HepG2 (cell line): ENCODE results near the gene NXT1. TPM values are rescaled to one million over a fixed set of nuclear protein-coding genes. Genes with fewer than 3 reads are reported as not detected.
A peak's percentile ranks its signal among the peaks of the same experiment; 100 is the strongest.

ENCODE experiments used
- ADNP ChIP-seq: sonication (generic); formaldehyde crosslinking; IDR thresholded peaks from 2 replicates; pipeline ENCODE4 v1.4.0; 2020; ENCODE audit warnings: missing genetic modification reagents
- ARNT2 ChIP-seq: sonication (generic); formaldehyde crosslinking; IDR thresholded peaks from 2 replicates; pipeline ENCODE4 v1.8.0; 2022; ENCODE audit warnings: mild to moderate bottlenecking, low read depth, missing genetic modification reagents, moderate library complexity
- HOXA5 ChIP-seq: sonication (generic); formaldehyde crosslinking; IDR thresholded peaks from 2 replicates; pipeline ENCODE4 v1.4.0; 2020; ENCODE audit warnings: missing genetic modification reagents
- IRX3 ChIP-seq: sonication (generic); formaldehyde crosslinking; IDR thresholded peaks from 2 replicates; pipeline ENCODE4 v1.8.1; 2023; ENCODE audit warnings: mild to moderate bottlenecking, low read depth, missing genetic modification reagents, borderline replicate concordance
- NFE2L2 ChIP-seq: fragments of 150-350 bp; IDR thresholded peaks from 2 replicates; pipeline ENCODE4 v1.6.1; 2014; ENCODE audit warnings: low read length
- NR2C2 ChIP-seq: sonication (generic); formaldehyde crosslinking; IDR thresholded peaks from 2 replicates; pipeline ENCODE4 v1.4.0; 2020; ENCODE audit warnings: missing genetic modification reagents, mild to moderate bottlenecking, moderate library complexity, borderline replicate concordance
- PCBP1 ChIP-seq: fragments of 200-400 bp; formaldehyde crosslinking; IDR thresholded peaks from 2 replicates; pipeline ENCODE4 v1.6.1; 2017; ENCODE audit warnings: mild to moderate bottlenecking, low read depth, low read length, borderline replicate concordance
- POLR2AphosphoS5 ChIP-seq: IDR thresholded peaks from 2 replicates; pipeline ENCODE4 v1.6.1; 2012; ENCODE audit warnings: low read depth, low read length
- PRPF4 ChIP-seq: fragments of 200-400 bp; formaldehyde crosslinking; IDR thresholded peaks from 2 replicates; pipeline ENCODE4 v1.6.1; 2016; ENCODE audit warnings: low read length, low read depth; ENCODE audit not compliant: poor library complexity, severe bottlenecking
- RARG ChIP-seq: sonication (generic); formaldehyde crosslinking; IDR thresholded peaks from 2 replicates; pipeline ENCODE4 v1.4.0; 2020; ENCODE audit warnings: low read depth, mild to moderate bottlenecking, missing genetic modification reagents
- SOX5 ChIP-seq: IDR thresholded peaks from 2 replicates; pipeline ENCODE4 v1.6.1; 2016; ENCODE audit warnings: borderline replicate concordance
- TBP ChIP-seq: sonication (generic); formaldehyde crosslinking; IDR thresholded peaks from 2 replicates; pipeline ENCODE4 v1.5.0; 2020; ENCODE audit warnings: missing genetic modification reagents
- TMF1 ChIP-seq: sonication (generic); formaldehyde crosslinking; IDR thresholded peaks from 2 replicates; pipeline ENCODE4 v1.8.1; 2022; ENCODE audit warnings: low read depth, missing genetic modification reagents
- XBP1 ChIP-seq: sonication (generic); formaldehyde crosslinking; IDR thresholded peaks from 2 replicates; pipeline ENCODE4 v1.5.0; 2020; ENCODE audit warnings: missing genetic modification reagents
- ZBTB20 ChIP-seq: sonication (generic); formaldehyde crosslinking; IDR thresholded peaks from 2 replicates; pipeline ENCODE4 v1.8.1; 2023; ENCODE audit warnings: missing genetic modification reagents, low read depth, mild to moderate bottlenecking, borderline replicate concordance
- ZBTB42 ChIP-seq: sonication (generic); formaldehyde crosslinking; IDR thresholded peaks from 2 replicates; pipeline ENCODE4 v1.5.0; 2020; ENCODE audit warnings: mild to moderate bottlenecking, missing genetic modification reagents
- ZNF337 ChIP-seq: sonication (generic); formaldehyde crosslinking; IDR thresholded peaks from 2 replicates; pipeline ENCODE4 v1.5.1; 2020; ENCODE audit warnings: missing genetic modification reagents, low read depth, mild to moderate bottlenecking, borderline replicate concordance
- ZNF34 ChIP-seq: sonication (generic); formaldehyde crosslinking; IDR thresholded peaks from 2 replicates; pipeline ENCODE4 v1.4.0; 2020; ENCODE audit warnings: mild to moderate bottlenecking, missing genetic modification reagents, borderline replicate concordance
- ZNF354B ChIP-seq: sonication (generic); formaldehyde crosslinking; IDR thresholded peaks from 2 replicates; pipeline ENCODE4 v1.8.0; 2022; ENCODE audit warnings: mild to moderate bottlenecking, missing genetic modification reagents
- ZNF446 ChIP-seq: sonication (generic); formaldehyde crosslinking; IDR thresholded peaks from 2 replicates; pipeline ENCODE4 v1.5.0; 2020; ENCODE audit warnings: mild to moderate bottlenecking, missing genetic modification reagents
- ZNF563 ChIP-seq: sonication (generic); formaldehyde crosslinking; IDR thresholded peaks from 2 replicates; pipeline ENCODE4 v1.8.0; 2022; ENCODE audit warnings: mild to moderate bottlenecking, moderate library complexity, missing genetic modification reagents
- polyA plus RNA-seq, 8 experiments: library from polyadenylated mRNA; depleted of rRNA in 3 of 8; stranded (reverse) in 7 of 8; unstranded in 1 of 8; fragments of >200 nt; fragmentation: Illumina TruSeq in 4 of 8; extraction: Trizol in 4 of 8; gene quantifications; 2 replicates each; pipeline versions ENCODE4 v1.2.1 to v1.2.3, GENCODE V29; 2011 to 2016; ENCODE audit warnings: low read depth in 4 of 8, missing spikeins in 1 of 8, mixed read lengths in 1 of 8; ENCODE audit not compliant: insufficient read depth in 1 of 8
- total RNA-seq, 5 experiments: library from RNA; depleted of rRNA; stranded (reverse); fragments of >200 nt; fragmentation: Illumina TruSeq; extraction: Trizol; gene quantifications; 2 replicates each; pipeline ENCODE4 v1.2.3, GENCODE V29; 2016; ENCODE audit warnings: low read depth in 1 of 5
- TF ChIP-seq, protein P1 (sequence below): sonication (generic); formaldehyde crosslinking; IDR thresholded peaks from 2 replicates; pipeline ENCODE4 v1.4.0; 2020; ENCODE audit warnings: low read depth, mild to moderate bottlenecking, missing genetic modification reagents
- TF ChIP-seq, protein P2 (sequence below): sonication (generic); formaldehyde crosslinking; IDR thresholded peaks from 2 replicates; pipeline ENCODE4 v1.4.0; 2020; ENCODE audit warnings: missing genetic modification reagents, borderline replicate concordance
- TF ChIP-seq, protein P3 (sequence below): sonication (generic); formaldehyde crosslinking; IDR thresholded peaks from 2 replicates; pipeline ENCODE4 v1.5.0; 2020; ENCODE audit warnings: mild to moderate bottlenecking, missing genetic modification reagents

The NXT1 gene
- total and polyA plus RNA-seq, 2 of the 13 experiments (the other 11 are each of a cell fraction or from before 2014, with no cell fraction given), result 35.6 to 65.9 TPM

DNA sequence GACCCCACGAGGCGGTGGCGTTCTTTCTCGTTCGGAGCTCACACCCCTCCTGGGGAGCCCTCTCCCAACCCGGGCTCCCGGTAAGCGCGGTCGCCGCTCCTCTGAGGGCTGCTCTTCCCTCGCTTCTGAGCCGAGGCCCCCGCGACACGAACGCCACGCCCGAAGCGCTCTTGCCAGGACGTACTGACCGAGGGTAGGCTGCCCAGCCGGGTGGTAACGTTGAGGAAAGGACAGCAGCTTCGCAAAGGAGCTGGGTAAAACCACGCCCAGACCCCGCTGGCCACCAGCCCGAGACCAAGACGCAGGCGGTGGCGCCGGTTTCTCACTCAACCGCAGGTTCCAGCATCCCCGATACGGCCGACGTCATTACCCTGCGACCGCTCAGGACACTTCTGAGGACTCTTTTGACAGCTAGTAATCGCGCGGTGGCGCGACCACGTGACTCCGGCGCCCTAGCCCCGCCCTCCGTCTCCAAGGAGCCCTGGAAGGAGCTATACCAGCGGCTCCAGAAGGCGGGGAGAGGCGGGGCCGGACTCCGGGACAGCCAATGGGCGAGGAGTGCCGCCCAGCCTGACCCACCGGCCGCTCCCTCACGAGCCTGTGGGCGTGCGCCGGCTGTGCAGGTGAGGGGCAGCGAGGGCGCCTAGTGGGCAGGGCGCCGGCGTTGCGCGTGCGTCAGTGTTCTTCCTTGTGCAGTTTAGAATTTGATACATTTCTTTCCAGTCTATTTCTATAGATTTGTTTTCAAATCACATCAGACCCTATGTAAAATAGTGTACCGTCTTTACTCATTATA, 7.4 kb downstream of the NXT1 start (continued):
- TF ChIP-seq, protein P1, sequence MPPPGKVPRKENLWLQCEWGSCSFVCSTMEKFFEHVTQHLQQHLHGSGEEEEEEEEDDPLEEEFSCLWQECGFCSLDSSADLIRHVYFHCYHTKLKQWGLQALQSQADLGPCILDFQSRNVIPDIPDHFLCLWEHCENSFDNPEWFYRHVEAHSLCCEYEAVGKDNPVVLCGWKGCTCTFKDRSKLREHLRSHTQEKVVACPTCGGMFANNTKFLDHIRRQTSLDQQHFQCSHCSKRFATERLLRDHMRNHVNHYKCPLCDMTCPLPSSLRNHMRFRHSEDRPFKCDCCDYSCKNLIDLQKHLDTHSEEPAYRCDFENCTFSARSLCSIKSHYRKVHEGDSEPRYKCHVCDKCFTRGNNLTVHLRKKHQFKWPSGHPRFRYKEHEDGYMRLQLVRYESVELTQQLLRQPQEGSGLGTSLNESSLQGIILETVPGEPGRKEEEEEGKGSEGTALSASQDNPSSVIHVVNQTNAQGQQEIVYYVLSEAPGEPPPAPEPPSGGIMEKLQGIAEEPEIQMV, result peak; percentile 68; the same call in 1 of the 2 replicates
- TF ChIP-seq PCBP1 (0 out of 2 replicates have a peak, but pooled peaks have one; percentile 92), ZNF446 (CRISPR knock-in tag) (no peak), POLR2AphosphoS5 (peak; percentile 75), NFE2L2 (no peak), ARNT2 (peak; percentile 87), XBP1 (no peak), TMF1 (CRISPR knock-in tag) (peak; percentile 29; the same call in 1 of the 2 replicates), ZNF34 (CRISPR knock-in tag) (0 out of 2 replicates have a peak, but pooled peaks have one; percentile 33), RARG (no peak), TBP (no peak), PRPF4 (no peak), ADNP (CRISPR knock-in tag) (no peak), IRX3 (CRISPR knock-in tag) (no peak), ZBTB20 (CRISPR knock-in tag) (no peak; the same call in 1 of the 2 replicates), SOX5 (peak; percentile 49; the same call in 1 of the 2 replicates), ZNF337 (CRISPR knock-in tag) (no peak), HOXA5 (CRISPR knock-in tag) (peak; percentile 90), ZBTB42 (CRISPR knock-in tag) (peak; percentile 80; the same call in 1 of the 2 replicates), ZNF563 (CRISPR knock-in tag) (peak; percentile 87; the same call in 1 of the 2 replicates), NR2C2 (CRISPR knock-in tag) (peak; percentile 77), ZNF354B (CRISPR knock-in tag) (no peak)
- TF ChIP-seq, protein P2, sequence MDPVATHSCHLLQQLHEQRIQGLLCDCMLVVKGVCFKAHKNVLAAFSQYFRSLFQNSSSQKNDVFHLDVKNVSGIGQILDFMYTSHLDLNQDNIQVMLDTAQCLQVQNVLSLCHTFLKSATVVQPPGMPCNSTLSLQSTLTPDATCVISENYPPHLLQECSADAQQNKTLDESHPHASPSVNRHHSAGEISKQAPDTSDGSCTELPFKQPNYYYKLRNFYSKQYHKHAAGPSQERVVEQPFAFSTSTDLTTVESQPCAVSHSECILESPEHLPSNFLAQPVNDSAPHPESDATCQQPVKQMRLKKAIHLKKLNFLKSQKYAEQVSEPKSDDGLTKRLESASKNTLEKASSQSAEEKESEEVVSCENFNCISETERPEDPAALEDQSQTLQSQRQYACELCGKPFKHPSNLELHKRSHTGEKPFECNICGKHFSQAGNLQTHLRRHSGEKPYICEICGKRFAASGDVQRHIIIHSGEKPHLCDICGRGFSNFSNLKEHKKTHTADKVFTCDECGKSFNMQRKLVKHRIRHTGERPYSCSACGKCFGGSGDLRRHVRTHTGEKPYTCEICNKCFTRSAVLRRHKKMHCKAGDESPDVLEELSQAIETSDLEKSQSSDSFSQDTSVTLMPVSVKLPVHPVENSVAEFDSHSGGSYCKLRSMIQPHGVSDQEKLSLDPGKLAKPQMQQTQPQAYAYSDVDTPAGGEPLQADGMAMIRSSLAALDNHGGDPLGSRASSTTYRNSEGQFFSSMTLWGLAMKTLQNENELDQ (CRISPR knock-in tag), result no peak
- TF ChIP-seq, protein P3, sequence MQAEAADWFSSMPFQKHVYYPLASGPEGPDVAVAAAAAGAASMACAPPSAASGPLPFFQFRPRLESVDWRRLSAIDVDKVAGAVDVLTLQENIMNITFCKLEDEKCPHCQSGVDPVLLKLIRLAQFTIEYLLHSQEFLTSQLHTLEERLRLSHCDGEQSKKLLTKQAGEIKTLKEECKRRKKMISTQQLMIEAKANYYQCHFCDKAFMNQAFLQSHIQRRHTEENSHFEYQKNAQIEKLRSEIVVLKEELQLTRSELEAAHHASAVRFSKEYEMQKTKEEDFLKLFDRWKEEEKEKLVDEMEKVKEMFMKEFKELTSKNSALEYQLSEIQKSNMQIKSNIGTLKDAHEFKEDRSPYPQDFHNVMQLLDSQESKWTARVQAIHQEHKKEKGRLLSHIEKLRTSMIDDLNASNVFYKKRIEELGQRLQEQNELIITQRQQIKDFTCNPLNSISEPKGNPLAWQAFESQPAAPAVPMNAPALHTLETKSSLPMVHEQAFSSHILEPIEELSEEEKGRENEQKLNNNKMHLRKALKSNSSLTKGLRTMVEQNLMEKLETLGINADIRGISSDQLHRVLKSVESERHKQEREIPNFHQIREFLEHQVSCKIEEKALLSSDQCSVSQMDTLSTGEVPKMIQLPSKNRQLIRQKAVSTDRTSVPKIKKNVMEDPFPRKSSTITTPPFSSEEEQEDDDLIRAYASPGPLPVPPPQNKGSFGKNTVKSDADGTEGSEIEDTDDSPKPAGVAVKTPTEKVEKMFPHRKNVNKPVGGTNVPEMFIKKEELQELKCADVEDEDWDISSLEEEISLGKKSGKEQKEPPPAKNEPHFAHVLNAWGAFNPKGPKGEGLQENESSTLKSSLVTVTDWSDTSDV (CRISPR knock-in tag), result no peak; the same call in 1 of the 2 replicates
